Lung (tissue), 12 donors: Measurements from ENCODE around the gene WSB1. TPM values are rescaled to one million over a fixed set of nuclear protein-coding genes. Genes with fewer than 3 reads are reported as not detected.
A peak's percentile ranks its signal among the peaks of the same experiment; 100 is the strongest.

Source experiments
- ATAC-seq: fragments of 200-7000 bp; cut with Tn5 transposase; one replicate; pipeline ENCODE4 v1.9.1; 2020; ENCODE audit warnings: moderate number of reproducible peaks; ENCODE audit not compliant: insufficient read depth, low FRiP score
- DNase-seq, 3 donors: peaks; one replicate each; pipeline ENCODE4 v3.0.0-alpha.2; 2013 to 2017
- H3K27ac ChIP-seq, 2 donors: one replicate each; pipeline ENCODE4 v1.5.1; 2013; ENCODE audit warnings: mild to moderate bottlenecking in 2 of 2, moderate library complexity in 2 of 2, control low read depth in 1 of 2, inconsistent platforms in 1 of 2, low read depth in 1 of 2, low read length in 1 of 2
- H3K27me3 ChIP-seq, 3 donors: one replicate each; pipeline ENCODE4 v1.5.1; 2013; ENCODE audit warnings: low read length in 2 of 3; ENCODE audit not compliant: control insufficient read depth in 3 of 3, insufficient read depth in 3 of 3
- H3K36me3 ChIP-seq, 4 donors: one replicate each; pipeline ENCODE4 v1.5.1; 2013; ENCODE audit warnings: low read length in 4 of 4, mild to moderate bottlenecking in 1 of 4, moderate library complexity in 1 of 4; ENCODE audit not compliant: control insufficient read depth in 4 of 4, insufficient read depth in 4 of 4
- H3K4me1 ChIP-seq, 5 donors: one replicate each; pipeline ENCODE4 v1.5.1; 2013; ENCODE audit warnings: low read length in 5 of 5, mild to moderate bottlenecking in 2 of 5, moderate library complexity in 1 of 5; ENCODE audit not compliant: control insufficient read depth in 5 of 5, insufficient read depth in 5 of 5
- H3K4me3 ChIP-seq: one replicate; pipeline ENCODE4 v1.5.1; 2013; ENCODE audit warnings: mild to moderate bottlenecking, control low read depth, moderate library complexity
- H3K9ac ChIP-seq, 2 donors: one replicate each; pipeline ENCODE4 v1.5.1; 2013; ENCODE audit warnings: low read length in 2 of 2, control low read depth in 1 of 2; ENCODE audit not compliant: insufficient read depth in 1 of 2
- H3K9me3 ChIP-seq, 4 donors: one replicate each; pipeline ENCODE4 v1.5.1; 2013; ENCODE audit warnings: low read length in 3 of 4, mild to moderate bottlenecking in 1 of 4, moderate library complexity in 1 of 4; ENCODE audit not compliant: control insufficient read depth in 4 of 4, insufficient read depth in 3 of 4
- whole genome bisulfite sequencing, 2 donors: extraction: QIAGEN DNeasy Blood & Tissue Kit; methylation state at CpG; one replicate each; pipeline ENCODE4 v1.1.7; 2013; 5-methylcytosine and 5-hydroxymethylcytosine counted together
- polyA plus RNA-seq, 2 donors: library from polyadenylated mRNA; stranded (reverse); fragments of 200-250 nt; gene quantifications; one replicate each; pipeline ENCODE4 v1.2.1, GENCODE V29; 2013
- total RNA-seq, 2 donors: library from RNA; depleted of rRNA in 1 of 2; stranded (reverse); fragments of >200 nt in 1 of 2; gene quantifications; one replicate each; pipeline ENCODE4 v1.2.1, GENCODE V29; 2014 to 2021
- TF ChIP-seq, protein P1 (sequence below): IDR thresholded peaks from 2 replicates; pipeline ENCODE4 v1.5.1; 2012; ENCODE audit warnings: mild to moderate bottlenecking; ENCODE audit errors: control extremely low read depth, extremely low read depth
- donor health status: control.
- donor health status: control.
- donor health status: Bipolar disorder and iron deficiency.
- donor health status: healthy.
- donor health status: DM: yes; HTN: yes; CAD: no.

The WSB1 gene
- total and polyA plus RNA-seq, 4 donors: 181 to 748 (median 268) TPM

DNA sequence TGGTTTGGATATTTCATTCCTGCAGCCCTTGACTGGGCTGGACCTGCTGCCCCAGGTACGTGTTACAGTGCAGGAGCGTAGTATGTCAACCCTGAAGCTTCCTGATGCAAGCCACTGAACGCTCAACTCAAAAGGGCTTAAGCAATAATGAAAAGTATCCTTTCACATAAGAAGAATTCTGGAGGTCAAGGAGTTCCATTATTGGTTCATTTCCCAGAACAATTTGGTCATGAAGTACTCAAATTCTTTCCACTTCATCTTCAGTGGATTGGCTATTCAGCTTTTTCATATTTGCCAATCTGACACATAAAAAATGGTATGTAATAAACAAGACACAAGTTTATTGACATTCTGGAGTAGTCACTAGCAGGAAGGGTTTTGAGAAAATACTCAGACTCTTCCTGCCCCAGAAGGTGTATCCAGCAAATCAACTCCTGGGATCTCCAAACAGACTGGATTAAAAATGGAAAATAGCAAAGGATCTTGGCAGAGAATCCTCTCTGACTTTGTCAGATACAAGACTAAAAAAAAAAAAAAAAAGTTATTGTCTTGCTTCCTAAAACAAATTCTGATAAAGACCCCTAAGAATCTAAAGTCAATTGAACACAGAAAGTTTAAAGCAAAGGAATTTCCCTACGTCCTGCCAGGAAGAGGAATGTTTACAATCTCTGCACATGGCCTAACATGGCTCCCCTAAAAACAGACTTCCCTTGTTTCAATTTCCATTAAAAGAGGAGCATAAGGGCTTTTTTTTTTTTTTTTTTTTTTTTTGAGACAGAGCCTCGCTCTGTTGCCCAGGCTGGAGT is 37.5 kb upstream of the WSB1 start:
- WGBS, 2 donors: 41 to 57% methylated on average over 5 of the region's 5 CpGs
- H3K9me3 ChIP-seq: no peaks in the 10 kb centered on the region
- H3K27ac ChIP-seq: peak overlapping the region; percentile 1 to 86
- no peak overlapping the region for H3K4me3 ChIP-seq
- ATAC-seq (peak; percentile 82), DNase-seq (peak in 2 of 3 donors; percentile 68 to 82)
- no peak overlapping the region for H3K9ac ChIP-seq
- no peaks in the 10 kb centered on the region for H3K27me3 ChIP-seq
- peaks cover 0 to 7% (median 6%) of the 10 kb centered on the region in 5 donors for H3K4me1 ChIP-seq
- no peaks in the 10 kb centered on the region for H3K36me3 ChIP-seq
- TF ChIP-seq, protein P1, sequence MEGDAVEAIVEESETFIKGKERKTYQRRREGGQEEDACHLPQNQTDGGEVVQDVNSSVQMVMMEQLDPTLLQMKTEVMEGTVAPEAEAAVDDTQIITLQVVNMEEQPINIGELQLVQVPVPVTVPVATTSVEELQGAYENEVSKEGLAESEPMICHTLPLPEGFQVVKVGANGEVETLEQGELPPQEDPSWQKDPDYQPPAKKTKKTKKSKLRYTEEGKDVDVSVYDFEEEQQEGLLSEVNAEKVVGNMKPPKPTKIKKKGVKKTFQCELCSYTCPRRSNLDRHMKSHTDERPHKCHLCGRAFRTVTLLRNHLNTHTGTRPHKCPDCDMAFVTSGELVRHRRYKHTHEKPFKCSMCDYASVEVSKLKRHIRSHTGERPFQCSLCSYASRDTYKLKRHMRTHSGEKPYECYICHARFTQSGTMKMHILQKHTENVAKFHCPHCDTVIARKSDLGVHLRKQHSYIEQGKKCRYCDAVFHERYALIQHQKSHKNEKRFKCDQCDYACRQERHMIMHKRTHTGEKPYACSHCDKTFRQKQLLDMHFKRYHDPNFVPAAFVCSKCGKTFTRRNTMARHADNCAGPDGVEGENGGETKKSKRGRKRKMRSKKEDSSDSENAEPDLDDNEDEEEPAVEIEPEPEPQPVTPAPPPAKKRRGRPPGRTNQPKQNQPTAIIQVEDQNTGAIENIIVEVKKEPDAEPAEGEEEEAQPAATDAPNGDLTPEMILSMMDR: no peak

GRCh38 chr17:27257031-27257357 is 36.9 kb upstream of the WSB1 start:
- Histone ChIP-seq H3K27me3 (no peaks in the 10 kb centered on the region), H3K4me3 (no peak overlapping the region), H3K4me1 (peaks cover 0 to 7% (median 6%) of the 10 kb centered on the region in 5 donors), H3K9ac (no peak overlapping the region), H3K36me3 (no peaks in the 10 kb centered on the region), H3K27ac (peak overlapping the region in 1 of 2 donors; percentile 86), H3K9me3 (no peaks in the 10 kb centered on the region)
- TF ChIP-seq, protein P1: no peak
- no peak for DNase-seq
- WGBS, 2 donors: 51 to 77% methylated on average over 4 of the region's 4 CpGs
- no peak for ATAC-seq

GRCh38 chr17:27259356-27259755 is 34.6 kb upstream of the WSB1 start:
- DNase-seq: no peak
- Histone ChIP-seq H3K36me3 (no peaks in the 10 kb centered on the region), H3K9me3 (no peaks in the 10 kb centered on the region), H3K27me3 (no peaks in the 10 kb centered on the region), H3K9ac (no peak overlapping the region), H3K4me3 (no peak overlapping the region), H3K4me1 (peaks cover 0 to 8% (median 6%) of the 10 kb centered on the region in 5 donors), H3K27ac (no peak overlapping the region)
- no peak for ATAC-seq
- TF ChIP-seq, protein P1: no peak
- 83 to 91% methylated on average over 4 of the region's 4 CpGs for WGBS, 2 donors
